SU-DHL-6 (cell line): Measurements from ENCODE around the gene TMA7B.

ENCODE experiments used
- EZH2phosphoT487 ChIP-seq: fragments of 200-600 bp; sonication (generic), shearing (Covaris generic); conservative IDR thresholded peaks from 2 replicates; pipeline ENCODE4 v1.6.1; 2018; ENCODE audit warnings: mild to moderate bottlenecking, antibody characterized with exemption, low read length, moderate library complexity, mixed read lengths
- TF ChIP-seq, protein P1 (sequence below): fragments of 200-600 bp; sonication (generic); IDR thresholded peaks from one replicate; pipeline ENCODE4 v1.5.1; 2017; ENCODE audit warnings: antibody characterized with exemption, mild to moderate bottlenecking, low read length, moderate library complexity; ENCODE audit not compliant: insufficient read depth, poor library complexity, severe bottlenecking

DNA sequence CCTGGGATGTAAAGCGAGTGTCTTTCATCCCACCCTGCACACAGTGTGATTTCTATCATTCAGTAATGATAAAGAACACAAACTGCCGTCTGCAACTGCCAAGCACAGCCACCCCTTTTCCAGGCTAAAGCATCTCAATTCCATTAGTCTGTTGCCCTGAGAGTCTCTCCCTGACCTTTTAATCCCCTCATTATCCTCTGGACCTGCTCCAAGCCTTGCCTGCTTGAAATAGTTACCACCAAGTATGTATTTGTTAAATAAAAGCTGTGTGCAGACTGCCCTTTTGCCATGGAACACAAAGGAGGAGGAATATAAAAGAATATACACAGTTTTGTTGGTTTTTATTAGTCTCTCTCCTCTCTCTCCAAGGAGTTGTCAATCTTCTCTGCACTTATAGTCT lies 46.3 kb upstream of the TMA7B start:
- TF ChIP-seq, protein P1, sequence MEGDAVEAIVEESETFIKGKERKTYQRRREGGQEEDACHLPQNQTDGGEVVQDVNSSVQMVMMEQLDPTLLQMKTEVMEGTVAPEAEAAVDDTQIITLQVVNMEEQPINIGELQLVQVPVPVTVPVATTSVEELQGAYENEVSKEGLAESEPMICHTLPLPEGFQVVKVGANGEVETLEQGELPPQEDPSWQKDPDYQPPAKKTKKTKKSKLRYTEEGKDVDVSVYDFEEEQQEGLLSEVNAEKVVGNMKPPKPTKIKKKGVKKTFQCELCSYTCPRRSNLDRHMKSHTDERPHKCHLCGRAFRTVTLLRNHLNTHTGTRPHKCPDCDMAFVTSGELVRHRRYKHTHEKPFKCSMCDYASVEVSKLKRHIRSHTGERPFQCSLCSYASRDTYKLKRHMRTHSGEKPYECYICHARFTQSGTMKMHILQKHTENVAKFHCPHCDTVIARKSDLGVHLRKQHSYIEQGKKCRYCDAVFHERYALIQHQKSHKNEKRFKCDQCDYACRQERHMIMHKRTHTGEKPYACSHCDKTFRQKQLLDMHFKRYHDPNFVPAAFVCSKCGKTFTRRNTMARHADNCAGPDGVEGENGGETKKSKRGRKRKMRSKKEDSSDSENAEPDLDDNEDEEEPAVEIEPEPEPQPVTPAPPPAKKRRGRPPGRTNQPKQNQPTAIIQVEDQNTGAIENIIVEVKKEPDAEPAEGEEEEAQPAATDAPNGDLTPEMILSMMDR = no peak
- TF ChIP-seq EZH2phosphoT487 = no peak
